Measurements from ENCODE around the gene INTS6. TPM values are rescaled to one million over a fixed set of nuclear protein-coding genes. Genes with fewer than 3 reads are reported as not detected.

Gene INTS6
- polyA plus RNA-seq, 1 donor (not counting 4 experiments of a cell fraction or from before 2014, with no cell fraction given) = 44.2 TPM

GRCh38 chr13:51488212-51488611, 35.4 kb upstream of the INTS6 start:
- FAIRE-seq (peak; percentile 95), DNase-seq (ENCODE audit: low read depth, low spot score) (no peak)
- Histone ChIP-seq H3K9me1 (ENCODE audit: control insufficient read depth, extremely low read depth, insufficient read depth, low read length) (no peaks in the 10 kb centered on the region), H4K20me1 (ENCODE audit: control insufficient read depth, extremely low read depth, insufficient read depth, low read length) (no peaks in the 10 kb centered on the region), H3K4me3 (ENCODE audit: control insufficient read depth in 2 of 3, extremely low read depth in 1 of 3, insufficient read depth in 2 of 3, low read depth in 1 of 3, low read length in 3 of 3) (no peak overlapping the region), H3K4me2 (ENCODE audit: control insufficient read depth, extremely low read depth, insufficient read depth, low read depth, low read length) (peak overlapping the region; percentile 3), H3K36me3 (ENCODE audit: control insufficient read depth in 2 of 2, extremely low read depth in 1 of 2, insufficient read depth in 2 of 2, low read length in 2 of 2) (no peaks in the 10 kb centered on the region), H3K27ac (ENCODE audit: control insufficient read depth, insufficient read depth, low read length) (no peak overlapping the region), H3K27me3 (ENCODE audit: control insufficient read depth, extremely low read depth, insufficient read depth, low read length) (no peaks in the 10 kb centered on the region), H3K79me2 (ENCODE audit: control insufficient read depth, insufficient read depth, low read length) (no peaks in the 10 kb centered on the region), H3K4me1 (ENCODE audit: control insufficient read depth, extremely low read depth, insufficient read depth, low read length) (peaks cover 10% of the 10 kb centered on the region), H3K9ac (ENCODE audit: control insufficient read depth, extremely low read depth, insufficient read depth, low read length) (no peak overlapping the region), H2AFZ (ENCODE audit: control insufficient read depth, low read length) (no peak overlapping the region), H3K9me3 (ENCODE audit: control insufficient read depth, low read depth, low read length) (no peaks in the 10 kb centered on the region)
- no peak for TF ChIP-seq EZH2 (IDR thresholded peaks at IDR 0.05; ENCODE audit: low read length)
- TF ChIP-seq CTCF (optimal IDR thresholded peaks at IDR 0.05 in 1 of 3, IDR thresholded peaks at IDR 0.05 in 1 of 3, conservative IDR thresholded peaks at IDR 0.05 in 1 of 3; ENCODE audit: extremely low read depth in 1 of 3, insufficient read depth in 2 of 3, low read length in 3 of 3) = no peak
- dilution Hi-C loops (cut with MboI; ENCODE audit: extremely low pct_ligation_motif_present, low sequenced_read_pairs) = no loop called here

- H3K4me3 ChIP-seq (ENCODE audit: control insufficient read depth in 2 of 3, extremely low read depth in 1 of 3, insufficient read depth in 2 of 3, low read depth in 1 of 3, low read length in 3 of 3) = no peak overlapping the region
- H3K4me1 ChIP-seq (ENCODE audit: control insufficient read depth, extremely low read depth, insufficient read depth, low read length) = peaks cover 13% of the 10 kb centered on the region
- H3K4me2 ChIP-seq (ENCODE audit: control insufficient read depth, extremely low read depth, insufficient read depth, low read depth, low read length) = no peak overlapping the region
- no peaks in the 10 kb centered on the region for H3K27me3 ChIP-seq (ENCODE audit: control insufficient read depth, extremely low read depth, insufficient read depth, low read length)
- H3K9ac ChIP-seq (ENCODE audit: control insufficient read depth, extremely low read depth, insufficient read depth, low read length) = no peak overlapping the region
- no peak for DNase-seq (ENCODE audit: low read depth, low spot score)
- no peak overlapping the region for H2AFZ ChIP-seq (ENCODE audit: control insufficient read depth, low read length)
- dilution Hi-C loops (cut with MboI; ENCODE audit: extremely low pct_ligation_motif_present, low sequenced_read_pairs) = no loop called here
- TF ChIP-seq EZH2 (IDR thresholded peaks at IDR 0.05; ENCODE audit: low read length) (no peak), CTCF (optimal IDR thresholded peaks at IDR 0.05 in 1 of 3, IDR thresholded peaks at IDR 0.05 in 1 of 3, conservative IDR thresholded peaks at IDR 0.05 in 1 of 3; ENCODE audit: extremely low read depth in 1 of 3, insufficient read depth in 2 of 3, low read length in 3 of 3) (no peak)
- peaks cover 3% of the 10 kb centered on the region for H3K9me1 ChIP-seq (ENCODE audit: control insufficient read depth, extremely low read depth, insufficient read depth, low read length)
- H3K36me3 ChIP-seq (ENCODE audit: control insufficient read depth in 2 of 2, extremely low read depth in 1 of 2, insufficient read depth in 2 of 2, low read length in 2 of 2) = no peaks in the 10 kb centered on the region
- no peaks in the 10 kb centered on the region for H4K20me1 ChIP-seq (ENCODE audit: control insufficient read depth, extremely low read depth, insufficient read depth, low read length)
- FAIRE-seq = no peak
- no peaks in the 10 kb centered on the region for H3K79me2 ChIP-seq (ENCODE audit: control insufficient read depth, insufficient read depth, low read length)
- no peaks in the 10 kb centered on the region for H3K9me3 ChIP-seq (ENCODE audit: control insufficient read depth, low read depth, low read length)
- H3K27ac ChIP-seq (ENCODE audit: control insufficient read depth, insufficient read depth, low read length) = no peak overlapping the region
Measured at GRCh38 chr13:51481656-51482055, 28.8 kb upstream of the INTS6 start.

All from keratinocyte (primary cell).